Mesodermal cell (in vitro differentiated cells): Measurements from ENCODE around the gene CLDN7.

Experiments
- H3K27ac ChIP-seq: 2 replicates; pipeline ENCODE4 v1.7.0; 2013; ENCODE audit warnings: mild to moderate bottlenecking, low read depth, low read length, moderate library complexity; ENCODE audit not compliant: severe bottlenecking
- H3K36me3 ChIP-seq: 2 replicates; pipeline ENCODE4 v1.7.1; 2013; ENCODE audit warnings: mild to moderate bottlenecking, low read length, moderate library complexity; ENCODE audit not compliant: control insufficient read depth, insufficient read depth
- H3K4me1 ChIP-seq: one replicate; pipeline ENCODE4 v1.7.1; 2013; ENCODE audit warnings: mild to moderate bottlenecking, low read length; ENCODE audit not compliant: insufficient read depth, control insufficient read depth, poor library complexity, severe bottlenecking
- H3K4me3 ChIP-seq: 2 replicates; pipeline ENCODE4 v1.7.0; 2013; ENCODE audit warnings: low read length, control low read depth, mild to moderate bottlenecking; ENCODE audit not compliant: insufficient read depth, poor library complexity, severe bottlenecking; ENCODE audit errors: extremely low read depth
- H3K9me3 ChIP-seq: 2 replicates; pipeline ENCODE4 v1.7.1; 2013; ENCODE audit warnings: mild to moderate bottlenecking, low read length, moderate library complexity; ENCODE audit not compliant: control insufficient read depth
- WGBS, 2 experiments: methylation state at CpG; one replicate each; pipeline ENCODE4 v1.1.5; 2013; ENCODE audit warnings: missing lambda C conversion rate in 2 of 2; ENCODE audit not compliant: insufficient coverage in 2 of 2; 5-methylcytosine and 5-hydroxymethylcytosine counted together

The CLDN7 gene

DNA sequence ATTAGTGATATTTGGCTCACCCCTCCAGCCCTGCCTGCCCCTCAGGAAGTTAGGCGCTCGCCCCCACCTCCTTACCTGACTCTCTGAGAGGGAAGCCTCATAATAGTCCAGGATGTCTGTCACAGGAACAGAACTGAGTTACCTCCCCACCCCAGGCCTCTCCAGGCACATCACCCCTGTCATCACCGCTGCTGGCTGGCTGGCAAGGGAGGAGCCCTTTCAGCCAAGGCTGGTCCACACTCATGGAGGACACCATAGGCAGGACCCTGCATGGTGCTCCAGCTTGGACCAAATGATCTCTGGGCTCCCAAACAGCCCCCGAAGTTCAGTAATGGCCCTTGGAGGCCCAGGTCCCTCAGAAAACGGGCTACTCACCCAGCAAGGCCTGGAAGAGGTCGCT is 44.1 kb downstream of the CLDN7 start:
- peaks cover 22% of the 10 kb centered on the region for H3K36me3 ChIP-seq
- H3K27ac ChIP-seq: peak overlapping the region; percentile 20
- H3K9me3 ChIP-seq: no peaks in the 10 kb centered on the region
- peaks cover 41% of the 10 kb centered on the region for H3K4me1 ChIP-seq
- WGBS, 2 experiments: 78 to 96% methylated on average over 3 to 4 of the region's 6 CpGs
- peak overlapping the region; percentile 66 for H3K4me3 ChIP-seq

DNA sequence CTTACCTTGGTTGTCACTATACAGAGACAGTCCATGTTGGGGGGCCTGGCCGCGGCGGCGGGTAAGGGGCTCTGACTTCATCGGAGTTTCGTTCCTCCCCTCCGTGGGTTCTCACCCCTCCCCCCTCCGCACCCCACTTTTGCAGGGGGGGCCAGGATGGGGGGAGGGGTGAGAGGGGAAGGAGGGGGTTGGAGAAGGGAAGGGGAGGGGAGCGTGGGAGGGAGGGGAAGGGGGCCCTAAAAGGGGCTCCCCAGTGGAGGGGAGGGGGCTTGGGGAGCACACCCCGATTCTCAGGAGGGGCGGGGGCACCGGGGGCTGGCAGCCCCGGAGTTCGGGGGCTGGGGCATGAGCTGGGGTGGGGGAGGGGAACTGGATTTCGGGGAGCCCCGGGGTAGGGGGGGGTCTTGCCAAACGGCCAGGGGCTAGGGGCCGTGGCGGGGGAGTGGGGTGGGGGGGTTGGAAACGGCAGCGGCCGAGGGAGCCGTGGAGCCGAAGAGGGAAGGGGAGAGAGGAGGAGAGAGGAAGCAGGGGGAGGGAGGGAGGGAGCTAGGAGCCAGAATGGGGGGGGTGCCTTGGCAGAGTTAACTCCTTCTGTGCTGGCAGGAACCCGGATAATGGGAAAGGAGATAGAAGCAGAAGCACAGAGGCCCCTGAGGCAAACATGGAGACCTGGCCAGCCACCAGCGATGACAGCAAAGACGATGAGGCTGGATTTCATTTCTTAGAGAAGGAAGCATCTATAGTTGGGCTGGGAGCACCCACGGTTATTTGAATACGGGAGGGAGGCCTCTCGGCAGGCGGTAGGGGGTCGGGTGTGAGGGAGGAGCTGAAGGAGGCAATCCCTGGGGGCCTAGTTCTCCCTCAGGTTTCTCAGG is 44.9 kb downstream of the CLDN7 start:
- H3K9me3 ChIP-seq: no peaks in the 10 kb centered on the region
- peak overlapping the region; percentile 39 for H3K27ac ChIP-seq
- peak overlapping the region; percentile 66 for H3K4me3 ChIP-seq
- WGBS, 2 experiments: 3 to 15% methylated on average over 4 to 9 of the region's 32 CpGs
- H3K36me3 ChIP-seq: peaks cover 14% of the 10 kb centered on the region
- H3K4me1 ChIP-seq: peaks cover 42% of the 10 kb centered on the region

DNA sequence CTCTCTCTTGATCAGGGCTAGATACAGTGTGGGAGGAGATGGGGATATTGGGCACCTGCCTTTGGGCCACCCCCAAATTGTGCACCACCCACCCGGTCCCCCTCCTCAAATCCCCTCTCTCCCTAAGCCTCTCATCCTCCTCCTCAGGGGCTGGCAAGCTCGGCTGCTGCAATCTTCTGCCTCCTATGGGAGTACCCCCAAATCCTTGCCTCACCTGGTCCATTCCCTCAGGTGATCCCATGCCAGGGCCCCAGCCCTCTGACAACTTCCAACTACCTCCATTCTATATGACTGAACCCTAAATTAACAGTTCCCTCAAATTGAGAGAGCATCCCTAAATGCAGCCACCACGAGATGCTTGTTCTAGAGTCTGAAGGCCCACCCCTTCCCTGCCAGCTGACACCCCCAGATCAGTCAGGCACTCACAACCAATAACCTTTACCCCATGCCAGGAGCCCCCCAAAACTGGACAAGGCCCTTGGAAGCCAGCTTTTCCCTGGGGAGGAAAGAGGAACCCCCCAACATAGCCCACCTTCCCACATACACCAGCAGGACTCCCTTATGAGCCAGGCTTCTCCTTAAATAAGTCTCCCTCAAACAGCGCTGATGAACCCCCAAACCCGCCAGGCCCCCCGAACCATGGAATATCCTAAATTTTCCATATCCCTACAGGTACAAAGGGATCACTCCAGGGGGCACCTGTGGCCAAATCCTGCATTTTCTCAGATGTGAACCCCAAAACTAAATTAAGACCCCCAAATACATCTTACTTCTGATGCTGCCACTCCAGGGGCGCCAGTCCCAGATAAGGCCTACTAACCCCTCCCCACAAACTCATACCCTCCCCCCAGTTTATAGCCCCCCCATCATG is 45.8 kb downstream of the CLDN7 start:
- H3K4me1 ChIP-seq: peaks cover 47% of the 10 kb centered on the region
- peaks cover 5% of the 10 kb centered on the region for H3K36me3 ChIP-seq
- H3K4me3 ChIP-seq: peak overlapping the region; percentile 66
- H3K27ac ChIP-seq: peak overlapping the region; percentile 39
- 19 to 24% methylated on average over 5 of the region's 7 CpGs for WGBS, 2 experiments
- no peaks in the 10 kb centered on the region for H3K9me3 ChIP-seq

DNA sequence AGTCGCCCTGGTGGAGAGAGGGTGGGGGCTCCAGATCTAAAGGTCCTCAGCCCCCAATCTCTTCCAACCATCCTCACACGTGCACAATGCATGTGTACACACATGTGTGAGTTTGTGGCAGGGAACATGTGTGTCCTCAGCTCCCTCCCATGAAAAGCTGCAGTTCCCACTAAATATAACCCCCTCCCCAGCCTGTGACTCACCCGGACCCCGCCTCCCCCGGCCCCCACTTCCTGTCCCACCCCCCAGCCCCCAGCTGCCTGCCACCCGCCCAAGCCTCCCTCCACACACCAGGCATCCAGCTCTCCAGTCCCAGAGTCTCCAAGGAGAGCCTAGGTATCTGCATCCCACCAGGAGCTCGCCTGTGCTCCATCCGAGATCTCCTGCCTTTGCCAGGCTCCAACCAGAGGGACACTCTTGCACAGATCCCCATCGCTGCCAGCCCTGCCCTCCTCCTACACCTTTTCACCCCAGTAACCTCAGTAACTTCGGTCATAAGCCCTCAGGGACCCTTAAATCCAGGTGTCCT is 46.6 kb downstream of the CLDN7 start:
- peaks cover 44% of the 10 kb centered on the region for H3K4me1 ChIP-seq
- no peaks in the 10 kb centered on the region for H3K36me3 ChIP-seq
- H3K9me3 ChIP-seq: no peaks in the 10 kb centered on the region
- peak overlapping the region; percentile 96 for H3K27ac ChIP-seq
- peak overlapping the region; percentile 66 for H3K4me3 ChIP-seq
- 7% methylated on average over 3 to 4 of the region's 10 CpGs for WGBS, 2 experiments

DNA sequence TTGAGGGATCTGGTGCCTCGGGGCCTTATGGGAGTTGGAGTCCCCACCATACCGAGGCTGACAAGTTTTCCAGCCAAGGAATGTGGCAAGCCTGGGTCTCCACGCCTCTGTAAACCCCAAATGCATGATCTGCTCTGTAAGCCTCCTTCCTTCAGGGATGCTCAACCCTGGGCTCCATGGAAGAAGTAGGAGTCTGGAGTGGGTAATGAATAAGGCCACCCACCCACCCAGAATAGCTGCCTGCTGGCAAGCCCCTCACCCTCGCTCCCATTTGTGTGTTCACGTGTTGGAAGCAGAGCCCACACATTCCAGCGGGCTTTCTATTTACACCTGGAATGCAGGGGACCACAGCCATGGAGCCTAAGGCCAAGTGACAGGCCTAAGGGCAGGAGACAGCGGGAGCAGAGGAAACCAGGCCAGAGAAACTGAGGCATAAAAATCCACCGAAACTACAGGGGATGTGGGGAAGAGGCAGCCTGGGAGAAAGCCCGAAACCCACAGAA is 47.1 kb downstream of the CLDN7 start:
- 0 to 4% methylated on average over 4 to 8 of the region's 9 CpGs for WGBS, 2 experiments
- Histone ChIP-seq H3K9me3 (no peaks in the 10 kb centered on the region), H3K4me3 (peak overlapping the region; percentile 66), H3K27ac (peak overlapping the region; percentile 96), H3K4me1 (peaks cover 43% of the 10 kb centered on the region), H3K36me3 (no peaks in the 10 kb centered on the region)

DNA sequence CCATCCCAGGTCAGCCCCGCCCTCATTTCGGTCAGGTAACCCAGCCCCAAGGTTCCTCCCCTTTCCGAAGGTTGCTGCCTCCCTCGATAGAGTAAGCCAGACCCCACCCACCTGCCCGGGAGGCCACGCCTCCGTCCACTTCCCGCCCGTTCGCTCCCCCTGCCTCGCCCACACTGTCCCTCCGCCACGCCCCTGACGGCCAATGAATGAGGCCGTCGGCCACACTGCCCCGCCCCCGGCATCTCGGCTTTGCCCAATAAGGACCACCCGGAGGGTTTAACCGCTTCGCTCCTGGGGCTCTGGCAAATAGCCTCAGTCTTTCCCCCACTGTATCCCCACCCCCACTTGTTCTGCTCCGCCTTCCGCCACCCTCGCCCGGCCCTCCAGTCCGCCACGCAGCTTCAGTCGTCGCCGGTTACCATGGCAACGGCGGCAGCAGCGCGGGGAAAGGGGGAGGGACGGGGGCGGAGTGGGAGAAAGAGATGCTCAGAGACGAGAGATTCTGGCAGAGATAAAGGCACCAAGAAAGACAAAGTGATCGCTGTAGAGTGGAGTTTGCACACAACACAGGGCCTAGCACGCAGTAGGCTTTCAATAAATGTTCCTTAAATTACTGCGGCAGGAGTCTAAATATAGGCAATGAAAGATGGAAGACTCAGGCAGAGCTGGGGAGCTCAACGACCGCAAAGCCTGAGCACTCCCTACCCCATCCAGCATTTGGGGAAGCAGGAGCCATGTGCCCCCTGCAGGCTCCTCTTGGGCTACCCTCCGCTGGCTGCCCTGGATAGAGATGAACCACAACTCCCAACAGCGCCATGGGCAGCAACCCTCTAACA is 47.8 kb downstream of the CLDN7 start:
- Histone ChIP-seq H3K36me3 (no peaks in the 10 kb centered on the region), H3K27ac (peak overlapping the region; percentile 96), H3K4me3 (peak overlapping the region; percentile 66), H3K9me3 (no peaks in the 10 kb centered on the region), H3K4me1 (peaks cover 43% of the 10 kb centered on the region)
- WGBS, 2 experiments: 0% methylated on average over 26 to 41 of the region's 45 CpGs

DNA sequence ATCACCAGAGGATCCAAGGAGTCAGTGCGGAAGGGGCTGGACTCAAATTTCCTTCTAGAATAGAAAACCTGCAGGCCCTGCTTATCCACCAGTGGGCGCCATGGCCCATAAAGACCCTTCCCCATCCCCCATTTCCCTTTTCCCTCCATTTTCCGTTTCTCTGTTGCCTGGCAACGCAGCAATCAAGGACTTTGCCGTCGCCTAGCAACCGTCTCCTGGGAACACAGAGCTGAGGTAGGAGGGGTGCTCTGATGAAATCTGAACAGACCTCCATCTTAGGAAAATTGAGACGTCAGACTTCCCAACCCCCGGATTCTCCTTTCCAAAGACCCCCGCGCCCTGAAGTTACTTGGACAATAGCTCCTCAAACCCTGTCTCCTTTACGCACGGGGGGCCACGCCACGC is 48.4 kb downstream of the CLDN7 start:
- WGBS, 2 experiments: 0% methylated on average over 8 of the region's 15 CpGs
- no peaks in the 10 kb centered on the region for H3K36me3 ChIP-seq
- H3K9me3 ChIP-seq: no peaks in the 10 kb centered on the region
- H3K4me3 ChIP-seq: peak overlapping the region; percentile 29
- peaks cover 41% of the 10 kb centered on the region for H3K4me1 ChIP-seq
- H3K27ac ChIP-seq: peak overlapping the region; percentile 96

DNA sequence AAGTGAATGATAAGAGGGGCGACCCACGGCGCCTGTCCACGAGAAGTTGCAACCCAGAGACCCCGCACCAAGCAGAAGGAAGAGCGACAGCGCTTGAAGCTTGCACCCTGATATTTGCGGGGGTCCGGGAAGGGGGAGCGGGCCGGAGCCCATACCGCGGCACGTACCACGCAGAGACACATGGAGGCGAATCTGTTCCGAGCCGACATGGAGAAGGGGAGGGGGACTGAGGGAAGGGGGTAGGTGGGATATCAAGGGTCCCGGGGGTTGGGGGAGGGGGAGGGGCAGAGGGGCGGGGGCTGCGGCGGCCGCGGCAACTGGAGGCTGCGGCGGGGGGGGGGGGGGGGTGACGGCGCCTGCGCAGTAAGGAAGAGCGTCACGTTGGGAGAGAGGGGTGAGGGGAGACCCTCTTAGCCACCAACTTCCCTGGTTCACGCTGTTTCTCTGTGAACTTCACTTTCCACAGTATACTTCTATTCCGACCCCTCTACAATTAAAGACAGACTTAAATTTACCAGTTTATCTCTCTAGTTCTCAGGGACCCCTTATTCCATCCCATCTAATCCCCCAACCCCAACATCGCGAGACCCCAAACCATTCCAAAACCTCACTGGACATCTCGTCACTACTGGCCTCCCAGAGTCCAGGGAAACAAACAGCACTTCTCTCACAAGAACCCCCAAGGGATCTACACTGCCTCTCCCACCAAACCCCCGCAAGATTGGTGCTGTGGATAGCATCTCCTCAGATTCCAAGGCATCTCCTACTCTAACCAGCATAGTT is 50.6 kb downstream of the CLDN7 start:
- no peaks in the 10 kb centered on the region for H3K9me3 ChIP-seq
- H3K36me3 ChIP-seq: peaks cover 5% of the 10 kb centered on the region
- H3K4me3 ChIP-seq: no peak overlapping the region
- WGBS, 2 experiments: 31% methylated on average over 14 to 17 of the region's 37 CpGs
- no peak overlapping the region for H3K27ac ChIP-seq
- H3K4me1 ChIP-seq: peaks cover 35% of the 10 kb centered on the region
